ENCODE measurements around the gene TRPM3.

Gene TRPM3

GRCh38 chr9:70625078-70625477 lies 496.3 kb downstream of the TRPM3 start:
- in situ Hi-C loops (cut with HindIII; ENCODE audit: low sequenced_read_pairs) = no loop called here

- in situ Hi-C loops (cut with HindIII; ENCODE audit: low sequenced_read_pairs) = no loop called here
These were observed 502.6 kb downstream of the TRPM3 start for GRCh38 chr9:70618784-70619183.

- in situ Hi-C loops (cut with HindIII; ENCODE audit: low sequenced_read_pairs) = no loop called here
These were observed 504.2 kb downstream of the TRPM3 start for GRCh38 chr9:70617033-70617828.

GRCh38 chr9:70616228-70616990 lies 505.0 kb downstream of the TRPM3 start:
- in situ Hi-C loops (cut with HindIII; ENCODE audit: low sequenced_read_pairs) = no loop called here

- in situ Hi-C loops (cut with HindIII; ENCODE audit: low sequenced_read_pairs) = no loop called here
These were observed 505.8 kb downstream of the TRPM3 start for GRCh38 chr9:70615464-70616138.

- in situ Hi-C loops (cut with HindIII; ENCODE audit: low sequenced_read_pairs) = no loop called here
These were observed 506.5 kb downstream of the TRPM3 start for GRCh38 chr9:70614786-70615463.

DNA sequence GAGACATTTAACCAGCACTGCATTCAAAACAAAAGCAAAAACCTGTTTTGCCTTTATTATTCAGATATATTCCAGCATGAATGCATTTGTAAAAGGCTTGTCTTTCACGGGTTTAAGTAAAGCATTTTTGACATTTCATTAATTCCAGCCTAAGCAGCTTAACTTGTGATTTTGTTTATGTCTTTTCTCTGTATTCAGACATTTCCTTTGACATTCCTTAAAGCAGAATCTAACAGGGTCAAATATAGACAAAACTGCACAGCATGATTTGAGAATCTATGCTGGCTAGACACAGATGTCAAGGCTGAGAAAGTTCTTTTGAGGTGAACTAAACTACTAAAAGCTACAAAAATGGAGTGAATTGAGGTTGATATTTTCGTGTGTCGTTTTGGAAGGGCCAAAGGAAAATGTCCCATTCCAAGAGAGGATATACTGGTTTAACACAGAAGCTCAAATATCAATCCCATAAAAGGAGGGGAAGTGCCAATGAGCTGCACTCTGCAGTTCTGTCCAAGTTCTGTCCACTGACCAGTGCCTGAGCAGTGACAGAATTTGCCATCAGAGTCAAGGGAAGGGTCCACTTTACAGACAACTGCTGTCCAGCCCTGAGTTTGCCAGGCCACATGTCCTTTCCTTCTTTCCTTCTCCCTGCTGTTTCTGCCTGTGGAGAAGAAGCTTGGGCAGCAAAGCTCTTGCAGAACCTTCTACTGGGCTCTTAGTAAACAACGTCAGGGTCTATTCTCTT lies 508.2 kb downstream of the TRPM3 start:
- in situ Hi-C loops (cut with HindIII; ENCODE audit: low sequenced_read_pairs) = no loop called here

- in situ Hi-C loops (cut with HindIII; ENCODE audit: low sequenced_read_pairs) = no loop called here
These were observed 511.2 kb downstream of the TRPM3 start for GRCh38 chr9:70610287-70610644.

GRCh38 chr9:70609542-70610286 lies 511.7 kb downstream of the TRPM3 start:
- in situ Hi-C loops (cut with HindIII; ENCODE audit: low sequenced_read_pairs) = no loop called here

DNA sequence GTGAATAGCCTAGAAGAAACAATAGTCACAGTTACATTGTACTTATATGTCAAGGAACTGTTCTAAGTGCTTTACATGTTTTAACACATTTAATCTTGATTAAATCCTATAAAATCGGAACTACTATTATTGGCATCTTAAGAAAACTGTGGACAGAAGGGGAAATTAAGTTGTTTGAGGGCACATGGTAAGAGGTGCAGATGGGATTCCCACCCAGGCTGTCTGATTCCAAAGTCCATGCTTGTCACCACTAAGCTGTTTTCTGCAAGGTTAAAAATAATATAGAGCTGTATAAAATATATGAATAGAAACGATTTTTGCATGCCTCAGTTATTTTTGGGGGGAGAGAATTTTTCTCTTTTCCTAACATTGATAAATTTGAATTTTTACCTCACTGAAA lies 512.4 kb downstream of the TRPM3 start:
- in situ Hi-C loops (cut with HindIII; ENCODE audit: low sequenced_read_pairs) = no loop called here

GRCh38 chr9:70607926-70608325 lies 513.5 kb downstream of the TRPM3 start:
- in situ Hi-C loops (cut with HindIII; ENCODE audit: low sequenced_read_pairs) = no loop called here

DNA sequence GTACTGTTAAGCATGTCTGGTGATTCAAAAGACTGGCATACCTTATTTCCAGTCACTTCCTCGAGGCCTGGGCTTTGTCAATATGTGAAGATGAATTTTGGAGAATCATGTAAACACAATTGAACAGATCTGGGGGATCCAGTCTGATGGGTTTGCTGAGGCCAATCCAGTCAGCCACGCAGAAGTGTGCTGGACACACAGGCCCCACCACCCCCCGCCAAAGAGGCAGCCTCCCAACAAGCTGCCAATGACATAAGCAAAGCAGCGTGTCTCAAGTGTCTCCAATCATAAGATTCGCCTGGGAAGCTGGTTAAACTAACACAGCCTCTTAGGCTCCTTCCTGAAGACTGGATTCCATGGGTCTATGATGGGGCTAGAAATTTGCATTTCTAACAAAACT lies 514.1 kb downstream of the TRPM3 start:
- in situ Hi-C loops (cut with HindIII; ENCODE audit: low sequenced_read_pairs) = no loop called here

- in situ Hi-C loops (cut with HindIII; ENCODE audit: low sequenced_read_pairs) = no loop called here
These were observed 518.4 kb downstream of the TRPM3 start for GRCh38 chr9:70603020-70603411.

DNA sequence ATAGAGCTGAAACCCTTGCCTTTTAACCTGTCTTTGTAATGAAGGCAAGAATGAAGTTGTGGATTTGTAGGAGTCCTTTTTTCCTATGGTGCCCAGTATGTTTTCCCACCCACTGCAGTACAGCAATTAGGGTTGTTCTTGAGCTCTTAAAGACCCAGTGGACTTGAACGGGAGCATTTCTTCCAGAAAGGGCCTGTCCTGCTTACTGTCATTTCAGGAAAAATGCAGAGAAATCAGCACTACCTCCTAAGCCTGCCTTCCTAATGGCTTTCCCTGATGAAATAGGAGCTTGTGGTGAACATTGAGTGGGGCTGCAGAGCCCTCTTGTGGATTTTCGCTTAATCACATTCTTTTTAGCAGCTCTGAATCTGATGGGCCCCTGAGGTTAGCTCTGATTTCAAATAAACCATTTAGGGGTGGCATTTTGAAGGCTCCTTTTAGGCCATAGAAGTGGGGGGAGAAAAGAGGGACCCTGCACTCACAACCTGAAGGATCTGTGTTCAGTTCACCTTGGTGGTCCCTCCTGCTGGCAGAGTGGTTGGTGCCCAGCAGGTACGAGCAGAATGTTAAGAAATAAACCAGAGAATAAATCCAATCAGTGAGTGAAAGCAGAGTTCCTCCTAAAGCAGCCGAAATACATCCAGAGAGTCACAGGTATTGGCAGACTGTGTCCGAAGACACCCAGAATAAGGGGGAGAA lies 519.0 kb downstream of the TRPM3 start:
- in situ Hi-C loops (cut with HindIII; ENCODE audit: low sequenced_read_pairs) = no loop called here

- in situ Hi-C loops (cut with HindIII; ENCODE audit: low sequenced_read_pairs) = no loop called here
These were observed 520.1 kb downstream of the TRPM3 start for GRCh38 chr9:70601000-70601951.

DNA sequence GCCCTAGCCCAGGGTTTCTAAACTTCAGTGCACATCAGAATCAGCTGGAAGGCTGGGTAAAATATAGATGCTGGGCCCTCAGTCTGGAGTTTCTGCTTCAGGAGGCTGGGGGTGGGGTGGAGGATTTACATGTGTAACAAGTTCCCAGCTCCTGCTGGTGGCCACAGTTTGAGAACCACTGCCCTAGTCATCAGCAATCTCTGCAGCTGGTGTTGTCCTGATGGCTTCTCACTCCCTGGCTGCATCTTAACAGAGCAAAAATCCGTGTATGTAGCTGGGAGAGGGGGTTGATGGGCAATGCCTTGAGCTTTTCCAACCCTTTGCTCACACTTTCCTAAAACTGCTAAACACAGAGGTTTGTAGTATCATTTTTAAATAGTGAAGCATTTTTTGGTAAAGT lies 520.9 kb downstream of the TRPM3 start:
- in situ Hi-C loops (cut with HindIII; ENCODE audit: low sequenced_read_pairs) = no loop called here

GRCh38 chr9:70597886-70598285 lies 523.5 kb downstream of the TRPM3 start:
- in situ Hi-C loops (cut with HindIII; ENCODE audit: low sequenced_read_pairs) = loop anchor here (10.0 kb wide), 1 partner anchor 203 kb away; no protein-coding TSS in a partner anchor

DNA sequence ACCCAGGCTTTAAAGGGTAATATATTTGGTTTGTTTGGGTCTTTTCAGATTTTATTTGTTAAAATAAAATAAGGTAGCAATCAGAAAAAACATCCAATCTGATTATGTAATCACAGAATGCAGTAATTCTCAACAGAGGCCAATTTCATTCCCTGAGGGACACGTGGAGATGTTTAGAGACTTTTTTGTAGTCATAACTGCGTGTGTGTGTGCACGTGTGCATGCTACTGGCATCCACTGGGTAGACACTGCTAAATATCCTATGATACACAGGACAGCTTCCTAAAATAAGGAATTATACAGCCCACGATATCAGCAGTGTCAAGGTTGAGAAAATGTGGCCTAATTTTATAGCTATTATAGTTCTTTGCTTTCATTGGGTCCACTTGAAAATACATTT lies 526.2 kb downstream of the TRPM3 start:
- in situ Hi-C loops (cut with HindIII; ENCODE audit: low sequenced_read_pairs) = loop anchor here (10.0 kb wide), 1 partner anchor 200 kb away; no protein-coding TSS in a partner anchor
